ENCODE measurements around the gene CD58.

Gene CD58

DNA sequence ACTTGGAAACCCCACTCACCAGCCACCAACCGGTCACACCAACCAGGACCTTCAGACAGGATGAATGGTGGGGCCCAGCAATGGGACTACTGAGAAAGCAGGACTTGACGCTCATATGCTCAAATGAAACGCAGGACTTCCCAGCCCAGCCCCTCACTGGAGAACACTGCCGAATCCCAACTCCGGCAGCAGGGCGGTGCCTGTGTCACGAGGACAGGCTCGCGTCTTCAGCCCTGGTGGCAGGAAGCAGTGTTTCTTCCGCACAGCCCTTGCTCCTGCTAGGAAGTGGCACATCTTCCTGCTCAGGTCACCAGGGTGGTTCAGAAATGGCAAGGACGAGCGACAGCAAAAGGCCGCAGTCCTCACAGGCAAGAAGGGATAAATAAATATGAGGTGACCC, 38.9 kb downstream of the CD58 start:
- TF ChIP-seq, protein P1, sequence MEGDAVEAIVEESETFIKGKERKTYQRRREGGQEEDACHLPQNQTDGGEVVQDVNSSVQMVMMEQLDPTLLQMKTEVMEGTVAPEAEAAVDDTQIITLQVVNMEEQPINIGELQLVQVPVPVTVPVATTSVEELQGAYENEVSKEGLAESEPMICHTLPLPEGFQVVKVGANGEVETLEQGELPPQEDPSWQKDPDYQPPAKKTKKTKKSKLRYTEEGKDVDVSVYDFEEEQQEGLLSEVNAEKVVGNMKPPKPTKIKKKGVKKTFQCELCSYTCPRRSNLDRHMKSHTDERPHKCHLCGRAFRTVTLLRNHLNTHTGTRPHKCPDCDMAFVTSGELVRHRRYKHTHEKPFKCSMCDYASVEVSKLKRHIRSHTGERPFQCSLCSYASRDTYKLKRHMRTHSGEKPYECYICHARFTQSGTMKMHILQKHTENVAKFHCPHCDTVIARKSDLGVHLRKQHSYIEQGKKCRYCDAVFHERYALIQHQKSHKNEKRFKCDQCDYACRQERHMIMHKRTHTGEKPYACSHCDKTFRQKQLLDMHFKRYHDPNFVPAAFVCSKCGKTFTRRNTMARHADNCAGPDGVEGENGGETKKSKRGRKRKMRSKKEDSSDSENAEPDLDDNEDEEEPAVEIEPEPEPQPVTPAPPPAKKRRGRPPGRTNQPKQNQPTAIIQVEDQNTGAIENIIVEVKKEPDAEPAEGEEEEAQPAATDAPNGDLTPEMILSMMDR (IDR thresholded peaks at IDR 0.05; ENCODE audit: low read depth, low read length): no peak
- no peak for DNase-seq
- Histone ChIP-seq H3K9me3 (ENCODE audit: severe bottlenecking) (peaks cover 2% of the 10 kb centered on the region), H3K27ac (no peak overlapping the region), H3K4me3 (ENCODE audit: low read depth, low read length) (no peak overlapping the region), H3K36me3 (0 out of 2 replicates have a peak, but pooled peaks cover 4% of the 10 kb centered on the region), H3K27me3 (ENCODE audit: insufficient read depth, low read depth, severe bottlenecking) (no peaks in the 10 kb centered on the region)

DNA sequence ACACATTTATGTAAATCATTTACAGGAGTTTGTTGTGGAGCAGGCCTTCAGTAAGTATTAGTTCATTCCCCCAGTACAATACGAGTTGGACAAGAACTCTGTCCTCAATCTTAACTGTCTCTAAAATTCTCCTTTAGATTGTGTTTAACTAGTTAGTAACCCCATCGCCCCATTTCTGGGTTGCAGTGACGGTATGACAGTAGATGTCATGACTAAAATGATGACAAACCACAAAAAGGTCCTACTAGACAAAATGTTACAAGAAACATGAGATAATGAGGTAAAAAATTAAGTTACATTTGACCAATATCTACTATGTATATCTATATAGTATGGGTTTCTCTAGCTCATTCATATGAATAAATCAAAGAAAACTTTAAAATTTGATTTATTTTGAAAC, 41.1 kb downstream of the CD58 start:
- peaks cover 2% of the 10 kb centered on the region for H3K9me3 ChIP-seq (ENCODE audit: severe bottlenecking)
- 0 out of 2 replicates have a peak, but pooled peaks cover 4% of the 10 kb centered on the region for H3K36me3 ChIP-seq
- H3K4me3 ChIP-seq (ENCODE audit: low read depth, low read length): no peak overlapping the region
- H3K27me3 ChIP-seq (ENCODE audit: insufficient read depth, low read depth, severe bottlenecking): no peaks in the 10 kb centered on the region
- H3K27ac ChIP-seq: no peak overlapping the region
- TF ChIP-seq, protein P1 (IDR thresholded peaks at IDR 0.05; ENCODE audit: low read depth, low read length): no peak
- DNase-seq: no peak

DNA sequence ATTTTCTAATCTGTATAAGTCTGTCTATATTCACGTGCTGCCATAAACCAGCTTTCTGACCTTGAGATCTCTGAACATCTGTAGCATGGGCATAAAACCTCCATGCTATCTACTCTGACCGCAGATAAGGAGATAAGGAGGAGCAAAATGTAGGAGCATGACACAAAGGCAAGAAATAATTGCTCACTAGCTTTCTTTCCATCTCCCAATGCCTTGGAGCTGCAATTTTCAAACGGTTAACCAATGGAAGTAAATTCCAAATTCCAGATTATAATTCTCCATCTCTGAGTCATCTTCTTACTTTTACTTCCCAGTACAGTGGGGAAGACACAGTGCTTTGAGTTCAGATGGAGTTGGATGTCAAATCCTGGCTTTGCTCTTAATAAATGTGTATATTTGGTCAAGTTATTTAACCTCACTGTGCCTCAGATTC, 41.6 kb downstream of the CD58 start:
- H3K27me3 ChIP-seq (ENCODE audit: insufficient read depth, low read depth, severe bottlenecking): no peaks in the 10 kb centered on the region
- H3K36me3 ChIP-seq: 0 out of 2 replicates have a peak, but pooled peaks cover 4% of the 10 kb centered on the region
- no peak overlapping the region for H3K4me3 ChIP-seq (ENCODE audit: low read depth, low read length)
- TF ChIP-seq, protein P1 (IDR thresholded peaks at IDR 0.05; ENCODE audit: low read depth, low read length): no peak
- no peak for DNase-seq
- peaks cover under 1% of the 10 kb centered on the region for H3K9me3 ChIP-seq (ENCODE audit: severe bottlenecking)
- H3K27ac ChIP-seq: no peak overlapping the region

DNA sequence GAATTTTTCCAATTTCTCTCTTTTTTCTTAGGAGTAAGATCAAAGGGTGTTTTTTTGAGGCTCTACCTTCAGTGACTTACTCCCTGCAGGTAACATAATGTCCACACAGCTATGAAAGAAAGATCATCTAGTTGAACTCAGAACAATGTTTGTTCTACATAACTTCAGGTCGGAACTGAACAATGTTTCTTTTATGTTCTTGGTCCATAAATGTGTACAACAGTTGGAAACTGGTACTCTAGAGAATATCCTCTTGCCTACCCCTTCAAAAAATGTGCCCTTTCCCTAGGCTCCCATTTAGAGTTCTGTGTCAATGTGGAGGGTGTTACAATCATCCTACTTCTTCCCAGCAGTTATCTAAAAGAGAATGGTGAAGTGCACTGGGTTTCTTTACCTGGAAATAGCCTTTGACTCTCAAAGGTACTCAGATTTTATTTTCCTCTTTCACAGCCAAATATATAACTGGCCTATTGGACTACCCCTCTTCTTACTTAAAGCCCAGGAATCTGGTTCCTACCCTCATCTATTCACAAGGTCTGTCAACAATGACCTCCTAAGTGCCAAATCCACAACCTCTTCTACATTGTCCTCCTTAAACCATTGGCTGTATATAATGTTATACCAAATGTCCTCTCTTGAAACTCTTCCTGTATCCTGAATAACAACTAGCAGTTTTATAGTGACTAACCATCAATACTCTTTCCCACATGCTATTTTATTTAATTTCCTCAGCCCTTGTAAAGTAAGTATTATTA, 42.3 kb downstream of the CD58 start:
- DNase-seq: no peak
- H3K27ac ChIP-seq: no peak overlapping the region
- 0 out of 2 replicates have a peak, but pooled peaks cover 3% of the 10 kb centered on the region for H3K36me3 ChIP-seq

DNA sequence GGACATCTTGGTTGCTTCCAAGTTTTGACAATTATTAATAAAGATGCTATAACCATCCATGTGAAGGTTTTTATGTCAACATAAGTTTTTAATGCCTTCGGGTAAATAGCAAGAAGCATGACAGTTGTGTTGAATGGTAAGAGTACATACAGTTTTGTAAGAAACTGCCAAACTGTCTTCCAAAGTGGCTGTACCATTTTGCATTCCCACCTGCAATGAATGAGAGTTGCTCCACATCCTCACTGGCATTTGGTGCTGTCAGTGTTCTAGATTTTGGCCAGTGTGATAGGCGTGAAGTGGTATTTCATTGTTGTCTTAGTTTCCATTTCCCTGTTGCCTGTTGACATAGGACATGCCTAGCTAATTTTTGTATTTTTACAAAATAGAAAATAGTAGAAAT, 45.4 kb downstream of the CD58 start:
- Histone ChIP-seq H3K27me3 (ENCODE audit: insufficient read depth, low read depth, severe bottlenecking) (no peaks in the 10 kb centered on the region), H3K27ac (no peak overlapping the region), H3K9me3 (ENCODE audit: severe bottlenecking) (no peaks in the 10 kb centered on the region), H3K36me3 (no peaks in the 10 kb centered on the region), H3K4me3 (ENCODE audit: low read depth, low read length) (no peak overlapping the region)
- TF ChIP-seq, protein P1 (IDR thresholded peaks at IDR 0.05; ENCODE audit: low read depth, low read length): no peak
- no peak for DNase-seq

More for the DNA sequence above, 42.3 kb downstream of the CD58 start:
- H3K27me3 ChIP-seq (ENCODE audit: insufficient read depth, low read depth, severe bottlenecking): no peaks in the 10 kb centered on the region
- no peak overlapping the region for H3K4me3 ChIP-seq (ENCODE audit: low read depth, low read length)
- no peaks in the 10 kb centered on the region for H3K9me3 ChIP-seq (ENCODE audit: severe bottlenecking)
- TF ChIP-seq, protein P1 (IDR thresholded peaks at IDR 0.05; ENCODE audit: low read depth, low read length): no peak
